Suppressor macrophage treated with lipopolysaccharide for 1 hour (primary cell): ENCODE measurements around the gene FHOD3.

ENCODE experiments used
- DNase-seq, 3 donors: peaks; one replicate each; pipeline ENCODE4 v3.0.0-alpha.2; 2020 to 2022

FHOD3 gene

GRCh38 chr18:36643061-36643460 is 345.5 kb downstream of the FHOD3 start:
- no peak for DNase-seq

GRCh38 chr18:36648803-36649202 is 351.3 kb downstream of the FHOD3 start:
- no peak for DNase-seq

- DNase-seq, result no peak
These were observed 351.7 kb downstream of the FHOD3 start for GRCh38 chr18:36649205-36649604.

GRCh38 chr18:36650266-36650665 is 352.8 kb downstream of the FHOD3 start:
- no peak for DNase-seq

GRCh38 chr18:36650906-36651305 is 353.4 kb downstream of the FHOD3 start:
- no peak for DNase-seq

GRCh38 chr18:36652503-36652902 is 355.0 kb downstream of the FHOD3 start:
- no peak for DNase-seq

GRCh38 chr18:36653141-36653869 is 355.8 kb downstream of the FHOD3 start:
- DNase-seq, result no peak

- DNase-seq, result no peak
These were observed 356.4 kb downstream of the FHOD3 start for GRCh38 chr18:36653870-36654269.

GRCh38 chr18:36655074-36655473 is 357.6 kb downstream of the FHOD3 start:
- DNase-seq, result no peak

- no peak for DNase-seq
These were observed 358.4 kb downstream of the FHOD3 start for GRCh38 chr18:36655930-36656329.

- DNase-seq, result no peak
These were observed 361.1 kb downstream of the FHOD3 start for GRCh38 chr18:36658611-36659010.

GRCh38 chr18:36660311-36660710 is 362.8 kb downstream of the FHOD3 start:
- no peak for DNase-seq

GRCh38 chr18:36661999-36662398 is 364.5 kb downstream of the FHOD3 start:
- DNase-seq, result no peak

- no peak for DNase-seq
These were observed 365.8 kb downstream of the FHOD3 start for GRCh38 chr18:36663312-36663711.

GRCh38 chr18:36665952-36666351 is 368.4 kb downstream of the FHOD3 start:
- DNase-seq, result no peak

- DNase-seq, result no peak
These were observed 370.3 kb downstream of the FHOD3 start for GRCh38 chr18:36667811-36668210.

- DNase-seq, result no peak
These were observed 370.8 kb downstream of the FHOD3 start for GRCh38 chr18:36668349-36668748.

- peak in 2 of 3 donors; percentile 21 to 48 for DNase-seq
These were observed 375.2 kb downstream of the FHOD3 start for GRCh38 chr18:36672437-36673344.

- DNase-seq, result no peak
These were observed 375.9 kb downstream of the FHOD3 start for GRCh38 chr18:36673452-36673851.

GRCh38 chr18:36675076-36675475 is 377.6 kb downstream of the FHOD3 start:
- no peak for DNase-seq

GRCh38 chr18:36675542-36675941 is 378.0 kb downstream of the FHOD3 start:
- DNase-seq, result no peak

GRCh38 chr18:36676629-36677028 is 379.1 kb downstream of the FHOD3 start:
- DNase-seq, result no peak

GRCh38 chr18:36680042-36680441 is 382.5 kb downstream of the FHOD3 start:
- DNase-seq, result no peak

GRCh38 chr18:36685580-36685979 is 388.1 kb downstream of the FHOD3 start:
- no peak for DNase-seq
